ENCODE results near the gene TBC1D2.

The TBC1D2 gene

DNA sequence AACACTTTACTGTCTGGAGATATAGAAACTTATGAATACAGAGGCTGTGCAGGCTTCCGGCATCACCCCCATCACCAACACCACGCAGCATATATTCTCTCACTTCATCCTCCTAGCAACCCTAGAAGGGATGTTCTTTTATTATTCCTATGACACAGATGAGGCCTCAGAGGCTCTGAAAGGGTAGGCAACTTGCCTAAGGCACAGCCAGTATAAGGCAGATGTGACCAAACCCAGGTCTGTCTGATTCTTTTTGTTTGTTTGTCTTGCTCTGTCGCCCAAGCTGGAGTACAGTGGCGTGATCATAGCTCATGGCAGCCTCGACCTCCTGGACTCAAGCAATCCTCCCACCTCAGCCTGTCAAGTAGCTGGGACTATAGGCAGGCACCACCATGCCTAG is 40.2 kb downstream of the TBC1D2 start:
- DNase-seq = no peak

DNA sequence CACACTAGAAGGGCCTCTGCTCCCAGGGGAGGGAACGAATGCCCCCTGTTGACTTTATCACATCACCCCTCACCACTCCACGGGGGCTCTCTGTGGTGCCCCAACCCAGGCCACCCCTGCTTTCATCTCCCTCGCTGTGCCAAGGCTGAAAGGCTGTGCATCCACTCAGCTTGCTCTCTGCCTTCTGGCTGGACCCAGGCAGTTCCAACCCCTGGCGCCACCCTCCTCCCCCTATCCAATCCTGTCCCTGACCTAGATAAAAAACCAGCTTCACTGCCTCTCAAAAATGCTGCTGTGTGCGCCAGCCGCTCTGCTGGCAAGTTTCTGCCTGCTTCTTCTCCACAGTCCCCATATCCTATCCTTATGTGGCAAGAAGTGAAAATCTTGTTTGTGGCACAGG is 40.6 kb downstream of the TBC1D2 start:
- DNase-seq = no peak

DNA sequence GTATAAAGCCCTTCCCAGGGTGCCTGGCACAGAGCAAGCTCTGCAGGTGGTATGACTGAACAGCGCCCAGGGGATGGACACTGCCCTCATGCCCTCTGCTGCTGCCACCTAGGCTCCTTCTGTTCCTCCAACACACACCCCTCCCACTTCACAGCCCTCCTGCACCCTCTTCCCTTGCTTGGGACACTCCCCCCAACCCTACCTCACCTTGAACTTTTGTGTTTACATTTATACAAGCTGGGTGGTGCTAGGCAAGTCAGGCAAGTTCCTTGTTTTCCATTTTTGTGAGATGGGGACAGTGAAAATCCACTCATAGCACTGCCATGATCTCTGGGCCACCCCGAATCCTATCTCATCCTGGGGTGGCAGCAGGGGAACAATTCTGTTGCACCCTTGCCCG is 44.2 kb downstream of the TBC1D2 start:
- DNase-seq = no peak

DNA sequence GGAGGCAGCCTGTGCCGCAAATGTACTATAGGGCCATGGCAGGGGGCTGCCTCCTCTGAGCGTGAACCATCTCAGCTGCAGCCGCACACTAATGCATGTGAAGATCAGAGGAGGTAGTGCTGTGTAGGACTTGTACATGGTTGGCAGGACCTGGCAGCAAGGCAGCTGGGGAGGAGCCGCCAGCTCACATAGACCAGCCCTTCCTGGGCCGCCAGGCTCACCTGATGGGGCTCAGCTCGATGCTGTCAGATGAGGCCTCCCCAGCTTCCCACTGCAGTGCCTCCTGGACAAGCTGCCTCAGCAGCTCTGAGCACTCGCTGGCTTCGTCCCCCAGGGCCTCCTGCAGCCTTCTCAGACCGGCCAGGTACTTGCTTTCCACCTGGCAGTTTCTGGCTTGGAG is 45.0 kb downstream of the TBC1D2 start:
- DNase-seq = no peak

DNA sequence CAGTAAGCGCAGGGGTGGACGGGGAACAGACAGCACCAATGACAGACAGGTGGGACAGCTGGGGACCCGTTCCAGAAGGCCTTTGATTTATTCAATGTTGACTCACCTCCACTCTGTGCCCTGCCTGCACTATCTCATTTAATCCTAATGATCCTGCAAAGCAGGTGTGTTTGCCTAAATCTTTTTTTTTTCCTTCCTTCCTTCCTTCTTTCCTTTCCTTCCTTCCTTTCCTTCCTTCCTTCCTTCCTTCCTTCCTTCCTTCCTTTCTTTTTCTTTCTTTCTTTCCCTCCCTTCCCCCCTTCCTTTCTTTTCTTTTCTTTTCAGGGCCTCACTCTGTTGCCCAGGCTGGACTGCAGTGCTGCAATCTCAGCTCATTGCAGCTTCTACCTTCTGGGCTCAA is 45.9 kb downstream of the TBC1D2 start:
- no peak for DNase-seq

DNA sequence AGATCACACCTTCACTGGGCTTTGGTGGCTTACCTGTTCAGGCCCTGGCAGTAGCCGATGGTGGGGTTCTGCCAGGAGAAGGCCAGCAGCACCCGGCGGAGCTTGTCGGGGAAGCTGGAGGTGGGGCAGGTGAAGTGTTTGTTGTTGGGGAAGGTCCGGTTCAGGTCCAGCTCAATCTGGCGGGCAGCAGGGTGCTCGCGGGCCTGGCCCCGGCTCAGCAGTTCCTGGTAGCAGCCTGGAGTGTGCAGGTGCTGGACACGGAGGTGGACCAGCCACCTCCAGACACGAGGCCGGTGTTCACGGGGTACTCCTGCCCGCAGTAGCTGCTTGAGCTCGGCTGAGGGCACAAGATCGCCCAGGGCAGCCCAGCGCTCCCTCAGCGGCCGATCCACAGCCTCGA is 46.8 kb downstream of the TBC1D2 start:
- DNase-seq = no peak

DNA sequence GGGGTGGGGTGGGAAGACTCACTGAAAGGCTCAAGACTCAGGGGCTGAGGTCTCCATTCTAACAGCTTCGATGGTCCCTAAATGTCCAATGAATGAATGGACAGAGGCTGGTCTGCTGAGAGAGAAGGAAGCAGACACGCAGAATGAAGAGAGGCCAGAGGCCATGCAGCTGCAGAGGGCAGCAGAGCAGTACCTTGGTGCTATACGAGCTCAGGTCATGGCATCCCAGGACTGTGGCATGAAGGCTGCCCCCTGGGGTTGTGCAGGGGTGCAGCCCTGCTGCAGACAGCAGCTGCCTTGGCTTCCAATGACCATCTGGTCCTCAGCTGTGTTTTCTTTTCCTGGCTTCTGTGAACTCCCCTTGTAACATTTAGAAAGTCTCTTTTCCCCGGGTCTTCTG is 47.8 kb downstream of the TBC1D2 start:
- no peak for DNase-seq

DNA sequence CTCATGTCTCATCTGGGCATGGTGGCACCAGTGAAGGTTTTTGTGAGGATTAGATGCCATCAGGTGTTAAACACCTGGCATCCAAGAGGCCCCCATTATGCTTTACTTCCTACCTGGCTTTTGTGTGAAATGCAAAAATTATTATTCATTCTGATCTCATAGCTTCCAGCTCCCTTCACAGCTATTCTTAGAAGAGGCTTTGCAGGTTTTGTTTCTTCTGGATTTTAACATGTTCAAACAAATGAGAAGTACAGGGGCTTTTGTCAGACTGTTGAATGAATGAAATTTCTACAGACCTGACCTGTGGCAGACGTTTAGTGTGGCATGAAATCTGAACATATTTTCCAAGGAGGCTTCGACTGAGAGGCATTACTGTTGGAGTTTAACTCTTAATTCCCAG is 48.7 kb downstream of the TBC1D2 start:
- no peak for DNase-seq

DNA sequence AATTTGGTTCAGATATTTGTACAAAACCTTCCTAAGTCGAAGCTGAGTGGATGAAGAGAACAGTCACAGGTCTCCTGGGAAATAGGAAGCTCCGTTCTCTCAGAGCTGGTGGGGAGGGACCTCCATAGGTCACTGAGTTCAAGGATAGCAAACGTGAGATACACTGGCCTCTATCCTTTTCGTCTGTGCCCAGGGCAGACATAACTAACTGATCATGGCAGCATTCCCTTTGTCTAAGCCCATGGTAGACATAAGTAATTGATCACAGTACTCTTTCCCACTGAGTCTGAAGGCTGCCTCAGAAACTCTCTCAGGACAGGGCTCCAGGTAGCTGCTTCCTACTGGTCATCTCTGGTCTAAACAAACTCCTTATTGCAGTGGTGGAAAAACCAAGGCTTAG is 50.8 kb downstream of the TBC1D2 start:
- no peak for DNase-seq

DNA sequence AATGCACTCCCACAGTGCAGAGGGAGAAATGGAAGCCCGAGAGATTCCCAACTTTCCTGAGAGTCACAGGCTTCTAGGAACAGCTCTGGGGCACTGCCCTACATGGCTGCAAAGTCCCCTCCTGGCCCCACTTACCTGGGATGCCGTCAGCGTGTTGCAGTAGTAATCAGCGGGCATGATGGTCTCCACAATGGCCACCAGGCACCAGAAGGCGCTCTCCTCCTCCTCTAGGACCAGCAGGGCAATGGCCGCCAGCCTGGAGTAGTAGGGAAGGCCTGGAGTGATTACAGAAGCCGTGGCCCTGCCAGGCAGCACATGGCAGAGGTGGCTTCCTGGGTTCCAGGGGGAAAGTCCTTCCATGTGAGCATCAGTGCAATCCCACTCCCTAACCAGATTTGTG is 52.3 kb downstream of the TBC1D2 start:
- no peak for DNase-seq

DNA sequence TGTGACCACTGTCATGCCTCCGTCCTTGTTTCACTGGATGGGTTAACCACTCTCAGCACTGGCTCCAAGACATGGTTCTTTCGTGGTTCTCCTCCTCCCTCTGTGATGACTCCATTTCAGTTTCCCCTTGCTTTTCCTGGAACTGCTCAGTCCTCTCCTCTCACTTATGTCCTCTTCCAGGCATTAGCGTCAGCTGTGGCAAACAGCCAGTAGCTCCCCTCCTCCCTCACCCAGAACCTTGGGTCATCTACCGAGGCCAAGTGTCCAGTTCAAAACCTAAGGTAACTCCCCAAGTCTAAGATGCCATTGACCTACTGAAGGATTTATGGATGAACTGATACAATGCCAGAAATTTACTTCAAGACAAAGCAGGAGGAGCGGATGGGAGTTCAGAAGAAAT is 53.2 kb downstream of the TBC1D2 start:
- no peak for DNase-seq

DNA sequence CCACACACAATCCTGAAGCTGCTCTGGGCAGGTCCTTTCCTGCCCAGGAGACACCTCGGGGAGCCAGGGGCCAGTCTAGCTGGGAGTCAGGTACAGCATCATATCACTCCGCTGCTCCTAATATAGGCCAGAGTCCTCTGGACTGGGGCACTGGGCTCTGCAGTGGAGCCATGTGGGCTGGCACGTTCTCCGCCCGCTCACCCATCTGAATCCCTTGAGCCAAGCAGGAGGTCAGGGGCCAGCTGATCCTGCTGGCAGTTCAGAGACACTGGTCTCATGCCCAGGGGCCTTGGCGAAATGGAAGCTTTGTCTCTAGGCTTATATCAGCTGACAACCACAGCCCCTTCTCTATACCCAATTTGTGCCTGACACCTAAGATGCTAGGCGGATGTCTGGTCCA is 53.7 kb downstream of the TBC1D2 start:
- DNase-seq = no peak

DNA sequence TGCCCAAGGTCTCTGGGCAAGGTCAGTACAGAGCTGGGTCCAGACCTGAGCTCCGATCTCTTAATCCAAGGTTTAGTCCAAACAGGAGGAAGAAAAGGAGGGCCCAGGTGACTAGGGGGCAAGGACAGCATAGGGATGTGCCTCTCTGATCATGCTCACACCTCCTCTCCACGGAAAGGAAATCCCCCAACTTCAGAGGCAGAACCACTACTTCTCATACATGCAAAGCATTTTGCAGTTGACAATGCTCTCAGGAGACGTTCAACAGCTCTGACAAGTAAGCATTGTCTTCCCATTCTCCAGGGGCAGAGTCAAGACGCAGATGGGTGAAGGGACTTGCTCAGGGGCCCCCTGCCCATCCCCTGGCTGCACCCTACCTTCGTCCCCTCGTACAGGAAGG is 54.3 kb downstream of the TBC1D2 start:
- DNase-seq = no peak

DNA sequence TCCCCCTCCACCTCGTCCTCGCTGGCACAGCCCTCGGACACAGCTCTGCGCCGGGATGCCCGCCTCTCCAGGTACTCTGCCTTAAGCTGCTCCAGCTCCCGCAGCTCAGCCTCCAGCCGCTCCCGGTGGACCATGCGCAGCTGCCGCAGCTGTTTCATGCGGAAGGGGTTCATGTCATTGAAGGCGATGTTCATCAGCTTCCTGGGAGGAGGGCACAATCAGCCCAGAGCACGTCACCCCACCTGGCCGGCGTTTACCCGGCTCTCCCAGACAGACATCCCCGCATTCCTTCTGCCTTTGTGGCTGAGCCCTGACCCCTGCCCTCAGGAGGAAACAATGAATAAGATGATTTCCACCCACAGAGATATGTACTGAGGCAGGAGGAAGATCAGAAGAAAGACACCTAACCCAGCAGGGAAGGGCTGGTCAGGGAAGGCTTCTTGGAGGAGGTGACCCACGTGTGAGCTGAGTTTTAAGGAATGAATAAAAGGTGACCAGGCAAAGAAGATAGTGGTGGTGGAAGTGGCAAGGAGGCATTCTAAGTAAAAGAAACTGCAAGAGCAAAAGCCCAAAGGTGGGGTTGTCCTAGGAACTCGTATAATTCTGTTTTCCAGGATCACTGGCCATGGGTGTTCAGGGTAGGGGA is 55.9 kb downstream of the TBC1D2 start:
- DNase-seq = no peak

DNA sequence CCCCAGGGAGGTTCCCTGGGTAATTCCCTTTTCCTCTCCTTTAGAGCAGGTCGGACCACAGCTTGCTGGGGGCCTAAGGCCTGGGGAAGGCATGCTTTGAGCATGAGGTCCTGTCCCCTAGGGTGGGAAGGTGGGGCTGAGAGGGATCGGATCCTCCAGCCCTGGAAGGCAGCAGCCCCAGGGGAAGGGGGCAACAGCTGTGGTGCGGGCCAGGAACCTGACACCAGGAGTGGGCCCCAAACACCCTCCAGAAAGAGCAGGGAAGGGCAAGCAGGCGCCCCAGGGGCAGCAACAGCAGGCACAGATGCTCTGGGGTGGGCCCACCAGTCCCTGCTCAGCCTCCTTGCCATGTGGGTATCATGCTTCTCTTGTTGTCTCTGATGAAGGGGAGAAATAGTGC is 59.8 kb downstream of the TBC1D2 start:
- DNase-seq = no peak

DNA sequence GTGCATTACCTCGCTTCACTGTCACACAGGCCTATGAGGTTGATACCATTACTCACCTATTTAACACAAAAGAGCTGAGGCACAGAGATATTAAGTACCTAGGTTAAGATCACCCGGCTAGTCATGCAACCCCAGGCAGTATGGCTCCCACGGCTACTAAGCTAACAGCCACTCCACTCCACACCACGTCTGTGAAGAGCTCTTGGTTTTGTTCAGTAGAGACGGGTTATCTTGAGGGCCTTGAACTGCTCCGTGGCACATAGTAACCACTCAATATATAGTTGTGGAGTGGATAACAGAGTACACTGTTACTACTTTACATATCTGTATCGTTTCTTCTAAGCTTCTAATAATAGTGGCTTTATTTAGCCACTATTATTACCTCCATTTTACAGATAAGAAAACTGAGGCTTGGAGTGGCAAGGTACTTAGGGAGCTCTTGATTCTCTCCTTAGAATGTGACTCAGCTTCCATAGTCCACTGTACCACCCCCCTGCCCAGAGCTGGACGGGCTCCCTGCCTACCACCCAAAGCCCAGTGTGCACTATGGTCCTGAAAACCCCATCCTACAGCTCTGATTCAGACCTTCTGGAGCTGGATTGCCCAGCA is 62.0 kb downstream of the TBC1D2 start:
- no peak for DNase-seq

DNA sequence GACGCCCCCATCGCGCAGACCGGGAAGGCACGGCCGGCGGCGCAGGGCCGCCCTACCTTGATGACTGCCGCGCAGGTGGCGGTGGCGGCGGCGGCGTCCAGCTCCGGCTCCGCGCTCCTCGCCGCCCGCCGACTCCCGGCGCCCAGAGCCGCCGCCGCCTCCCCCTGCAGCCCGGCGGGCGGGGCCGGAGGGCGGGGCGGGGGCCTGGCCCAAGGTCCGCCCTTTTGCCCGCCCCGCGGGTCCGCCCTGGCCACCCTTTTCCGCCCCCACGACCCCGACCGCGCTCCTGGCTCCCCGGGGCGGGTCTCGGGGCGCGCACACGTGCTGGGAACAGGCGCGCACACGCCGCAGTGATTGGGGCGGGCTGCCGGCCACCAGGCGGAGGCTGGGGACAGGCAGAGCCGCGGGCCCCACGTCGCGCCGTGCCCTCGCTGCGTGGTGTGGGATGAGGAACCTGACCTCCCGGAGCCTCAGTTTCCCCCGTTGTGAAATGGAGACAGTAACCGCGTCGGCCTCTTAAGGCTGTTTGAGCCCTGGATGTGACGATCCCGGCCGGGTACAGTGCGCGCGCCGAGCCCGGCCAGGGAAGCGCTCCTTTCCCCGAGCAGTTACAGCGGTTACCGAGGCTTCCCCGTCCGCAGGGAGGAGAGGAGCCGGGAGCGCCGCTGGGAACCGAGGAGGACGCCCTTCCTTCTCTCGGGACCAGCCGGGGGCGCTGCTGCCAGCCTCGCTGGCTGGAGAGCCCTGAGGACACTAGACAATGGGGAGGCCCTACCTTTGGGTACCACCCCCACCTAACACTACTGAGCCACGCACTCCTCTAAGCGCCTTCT is 62.7 kb downstream of the TBC1D2 start, which contains the start of gene CORO2A:
Gene CORO2A (minus strand): TSS at position 135 of the 833 bp plus-strand sequence. CDS start 34,977 bp downstream, outside the sequence.
- peak; percentile 83 for DNase-seq

DNA sequence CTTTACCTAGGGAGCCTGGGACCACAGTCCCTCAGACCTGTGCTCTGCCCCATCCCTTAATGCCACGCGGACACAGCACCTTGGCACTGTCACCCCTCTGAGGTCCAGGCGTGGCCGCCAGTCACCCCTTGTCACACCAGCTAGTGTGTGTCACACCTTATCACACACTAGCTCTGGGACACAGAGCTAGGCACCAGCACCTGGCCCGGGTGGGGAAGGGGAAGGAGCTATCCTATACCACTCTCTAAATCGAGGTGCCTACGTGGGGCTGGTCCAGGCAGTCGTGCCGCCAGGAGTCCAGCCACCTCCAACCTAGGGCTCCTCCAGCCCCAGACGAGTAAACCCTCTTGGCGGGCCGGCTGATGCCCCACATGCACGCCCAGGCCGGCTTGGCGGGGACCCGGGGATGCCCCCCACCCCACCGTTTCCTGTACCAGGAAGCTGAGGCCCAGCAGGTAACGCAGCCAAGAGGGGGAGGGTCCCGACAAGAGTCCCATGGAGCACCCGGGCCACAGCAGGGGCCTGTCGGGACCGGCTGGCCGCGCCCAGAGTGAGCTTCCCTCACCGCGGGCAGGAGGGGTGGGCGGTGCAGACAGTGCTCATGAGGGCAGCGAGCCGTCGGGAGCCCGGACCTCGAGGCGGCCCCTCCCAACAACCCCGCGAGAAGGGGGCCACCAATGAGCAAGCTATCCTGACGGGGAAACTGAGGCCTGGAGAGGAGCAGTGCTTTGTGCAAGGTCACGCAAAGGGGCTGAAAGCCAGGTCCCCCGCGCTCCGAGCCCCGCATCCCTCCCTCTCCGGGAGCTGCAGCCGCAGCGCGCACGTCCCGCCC is 63.6 kb downstream of the TBC1D2 start:
- peak; percentile 76 for DNase-seq

DNA sequence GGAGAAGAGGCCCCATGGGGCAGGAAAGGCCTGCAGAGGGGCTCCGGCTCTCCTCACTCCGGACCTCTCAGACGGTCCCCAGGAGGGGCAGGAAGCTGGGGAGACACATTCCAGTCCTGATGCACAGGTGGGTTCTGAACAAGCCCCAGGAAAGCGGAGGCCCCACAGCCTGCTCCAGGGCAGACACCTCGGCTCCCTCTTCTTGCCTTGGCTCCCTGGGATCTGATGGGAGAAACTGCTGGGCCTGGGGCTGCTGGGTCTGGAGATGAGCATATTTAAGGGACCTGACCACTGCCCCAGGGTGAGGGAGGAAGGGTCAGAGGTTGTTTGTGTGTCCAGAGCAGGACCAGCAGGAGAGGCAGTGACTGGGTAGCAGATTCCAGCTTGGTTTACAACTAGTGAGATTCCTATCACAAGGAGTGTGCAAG is 64.3 kb downstream of the TBC1D2 start:
- DNase-seq = no peak

DNA sequence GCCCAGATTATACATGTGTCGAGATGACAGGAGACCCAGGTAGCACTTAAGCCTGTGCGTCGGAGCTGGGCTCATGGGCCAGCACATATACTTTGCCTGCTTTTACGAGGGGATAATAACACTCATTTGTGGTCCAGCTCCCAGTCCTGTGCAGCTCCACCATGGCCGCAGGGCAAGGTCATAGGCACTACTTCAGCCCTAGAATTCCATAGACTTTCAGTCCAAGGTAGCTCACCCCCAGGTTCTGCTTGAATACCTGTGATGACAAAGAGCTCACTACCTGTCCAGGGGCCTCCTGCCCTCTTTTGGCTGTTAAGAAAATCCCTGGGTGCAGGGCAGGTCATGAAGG is 64.7 kb downstream of the TBC1D2 start:
- no peak for DNase-seq

DNA sequence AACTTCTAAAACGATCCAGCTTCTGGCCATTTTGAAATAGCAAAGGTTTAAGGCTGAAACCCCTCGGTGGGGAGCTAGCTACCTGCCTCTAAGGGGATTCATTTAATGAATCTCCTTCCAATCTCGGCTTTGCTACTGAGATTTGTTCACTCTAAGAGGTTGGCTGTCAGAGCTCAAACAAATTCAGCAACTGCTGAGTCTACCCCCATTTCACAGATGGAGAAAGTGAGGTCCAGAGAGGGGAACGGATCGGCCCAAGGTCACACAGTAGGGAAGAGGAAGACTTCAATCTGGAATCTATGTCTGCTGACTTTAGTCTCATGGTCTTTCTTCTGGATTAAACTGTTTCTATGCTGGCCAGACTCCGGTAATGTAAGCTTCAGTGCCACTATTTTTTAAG is 66.0 kb downstream of the TBC1D2 start:
- DNase-seq = no peak

DNA sequence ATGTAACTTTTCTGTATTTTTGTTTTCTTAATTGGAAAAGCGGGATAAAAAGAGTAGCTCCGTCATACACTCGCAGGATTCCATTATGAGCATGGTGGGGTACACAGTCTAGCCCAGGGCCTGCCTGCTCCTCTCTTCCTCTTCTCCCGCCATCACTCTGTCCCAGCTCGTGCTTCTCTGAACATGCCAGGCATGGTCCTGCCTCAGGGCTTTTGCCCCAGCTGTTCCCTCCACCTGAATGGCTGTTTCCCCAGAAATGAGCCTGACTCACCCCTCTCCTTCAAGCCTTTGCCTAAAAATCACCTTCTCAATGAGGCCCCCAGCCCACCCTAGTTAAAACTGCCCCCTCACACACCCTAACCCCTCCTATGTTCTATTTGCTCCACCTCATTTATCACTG is 67.5 kb downstream of the TBC1D2 start:
- no peak for DNase-seq

DNA sequence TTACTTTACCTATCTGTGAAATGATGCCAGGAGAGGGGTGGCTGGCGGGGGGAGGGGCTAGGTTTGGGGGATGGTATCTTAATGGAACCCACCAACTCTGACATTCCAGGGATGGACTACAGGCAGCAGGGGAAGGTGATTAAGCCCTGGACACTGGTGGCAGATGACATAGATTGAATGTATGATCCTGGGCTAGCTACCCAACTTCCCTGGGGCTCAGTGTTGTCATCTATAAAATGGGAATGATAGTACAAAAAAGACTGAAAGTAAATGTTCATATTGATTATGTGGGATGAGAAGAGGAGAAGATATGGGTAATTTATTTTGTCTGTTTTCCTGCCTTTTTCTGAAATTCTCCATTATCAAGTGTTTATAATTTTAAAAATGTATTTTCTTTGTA is 69.2 kb downstream of the TBC1D2 start:
- DNase-seq = no peak
